HT1080 (cell line): ENCODE results near the gene CD2BP2. TPM values are rescaled to one million over a fixed set of nuclear protein-coding genes. Genes with fewer than 3 reads are reported as not detected.
"Not testable (repeated sequence)": the region's sequence is repeated elsewhere in the genome, so short reads cannot be mapped to it uniquely, and the experiment has no call there.

Experiments
- DNase-seq: peaks from one replicate; pipeline ENCODE4 v3.0.0-alpha.2; 2015; ENCODE audit warnings: low read depth
- total RNA-seq: library from RNA; depleted of rRNA; stranded (reverse); fragments of >200 nt; shearing (Covaris generic); gene quantifications from 2 replicates; pipeline ENCODE4 v1.2.3, GENCODE V29; 2014; rRNA removed

Gene CD2BP2
- total RNA-seq, 1 experiment from 2014 or later: 70.0 TPM

GRCh38 chr16:30343491-30343820 is 11.7 kb downstream of the CD2BP2 start:
- not testable (repeated sequence) for DNase-seq

- DNase-seq: no peak
These were observed 12.2 kb downstream of the CD2BP2 start for GRCh38 chr16:30342751-30343490.

- not testable (repeated sequence) for DNase-seq
These were observed 13.1 kb downstream of the CD2BP2 start for GRCh38 chr16:30341971-30342370.

- no peak for DNase-seq
These were observed 14.5 kb downstream of the CD2BP2 start for GRCh38 chr16:30340621-30341020.

- DNase-seq: not testable (repeated sequence)
These were observed 16.4 kb downstream of the CD2BP2 start for GRCh38 chr16:30338715-30339114.

- not testable (repeated sequence) for DNase-seq
These were observed 17.1 kb downstream of the CD2BP2 start for GRCh38 chr16:30337964-30338357.

- no peak for DNase-seq
These were observed 19.3 kb downstream of the CD2BP2 start for GRCh38 chr16:30335598-30336474.

GRCh38 chr16:30335028-30335597 is 20.0 kb downstream of the CD2BP2 start:
- peak; percentile 86 for DNase-seq

- peak; percentile 80 for DNase-seq
These were observed 20.6 kb downstream of the CD2BP2 start for GRCh38 chr16:30334473-30334989.

GRCh38 chr16:30324220-30324619 is 30.9 kb downstream of the CD2BP2 start:
- not testable (repeated sequence) for DNase-seq

GRCh38 chr16:30318647-30319046 is 36.5 kb downstream of the CD2BP2 start:
- not testable (repeated sequence) for DNase-seq

GRCh38 chr16:30310937-30311336 is 44.2 kb downstream of the CD2BP2 start:
- DNase-seq: not testable (repeated sequence)

GRCh38 chr16:30309255-30309654 is 45.9 kb downstream of the CD2BP2 start:
- DNase-seq: not testable (repeated sequence)

Other genes with a start within 250 kb of the CD2BP2 start
- 0.06 and 2.1 TPM in 2 replicates for gene GDPD3, start 241.8 kb downstream of the CD2BP2 start, total RNA-seq
- 18.4 and 22.9 TPM in 2 replicates for gene MAPK3, start 232.1 kb downstream of the CD2BP2 start, total RNA-seq
- 7.1 and 9.1 TPM in 2 replicates for gene CORO1A, start 171.7 kb downstream of the CD2BP2 start, total RNA-seq
- 67.0 and 120 TPM in 2 replicates for gene BOLA2B, start 161.6 kb downstream of the CD2BP2 start, total RNA-seq
- gene SLX1A, start 161.4 kb downstream of the CD2BP2 start, total RNA-seq: 93.6 and 98.4 TPM in 2 replicates
- 3.8 and 15.1 TPM in 2 replicates for gene SULT1A3, start 156.1 kb downstream of the CD2BP2 start, total RNA-seq
- 0.79 and 1.4 TPM in 2 replicates for gene NPIPB13, start 106.8 kb downstream of the CD2BP2 start, total RNA-seq
- gene TBC1D10B, start 15.2 kb upstream of the CD2BP2 start, total RNA-seq: 33.4 and 37.2 TPM in 2 replicates
- gene MYL11, start 19.5 kb upstream of the CD2BP2 start, total RNA-seq: not detected in 2 replicates
- 0.26 and 0.43 TPM in 2 replicates for gene SEPTIN1, start 27.3 kb upstream of the CD2BP2 start, total RNA-seq
- gene ZNF48, start 40.1 kb upstream of the CD2BP2 start, total RNA-seq: 12.2 and 13.6 TPM in 2 replicates
- gene ZNF771, start 52.3 kb upstream of the CD2BP2 start, total RNA-seq: 14.0 and 16.1 TPM in 2 replicates
- gene DCTPP1, start 74.7 kb upstream of the CD2BP2 start, total RNA-seq: 47.1 and 71.1 TPM in 2 replicates
- 6.8 and 8.2 TPM in 2 replicates for gene SEPHS2, start 90.6 kb upstream of the CD2BP2 start, total RNA-seq
- not detected in 2 replicates for gene ITGAL, start 117.4 kb upstream of the CD2BP2 start, total RNA-seq
- gene ZNF768, start 171.3 kb upstream of the CD2BP2 start, total RNA-seq: 67.2 and 76.7 TPM in 2 replicates
- 7.3 and 9.5 TPM in 2 replicates for gene ZNF747, start 179.6 kb upstream of the CD2BP2 start, total RNA-seq
- gene ZNF764, start 203.1 kb upstream of the CD2BP2 start, total RNA-seq: 4.4 and 4.9 TPM in 2 replicates
- 6.5 and 7.2 TPM in 2 replicates for gene ZNF688, start 216.4 kb upstream of the CD2BP2 start, total RNA-seq
- 5.4 and 7.7 TPM in 2 replicates for gene ZNF785, start 230.4 kb upstream of the CD2BP2 start, total RNA-seq